ENCODE data around the gene MAP4K5. TPM values are rescaled to one million over a fixed set of nuclear protein-coding genes. Genes with fewer than 3 reads are reported as not detected.

MAP4K5 gene
- total and polyA plus RNA-seq, 10 donors, result 9.1 to 172 (median 55.4) TPM

GRCh38 chr14:50400461-50400860 lies 131.9 kb downstream of the MAP4K5 start:
- no peak overlapping the region for H3K27ac ChIP-seq
- peaks cover 0 to 4% (median 0%) of the 10 kb centered on the region in 7 donors for H3K27me3 ChIP-seq (replicated peaks in 1 of 7)
- WGBS, 5 donors, result 94 to 100% (median 97%) methylated on average over 2 of the region's 2 CpGs
- H3K4me1 ChIP-seq, result peaks cover 0 to 41% (median 12%) of the 10 kb centered on the region in 6 donors
- intact Hi-C loops (cut with DNase I; ENCODE audit: low total_unique reads), result no loop called here
- TF ChIP-seq CTCF (IDR thresholded peaks at IDR 0.05 in 8 of 11, conservative IDR thresholded peaks at IDR 0.05 in 3 of 11) (no peak), POLR2AphosphoS5 (IDR thresholded peaks at IDR 0.05) (no peak), POLR2A (IDR thresholded peaks at IDR 0.05) (no peak)
- no peaks in the 10 kb centered on the region for H3K36me3 ChIP-seq
- H3K9me3 ChIP-seq, result no peaks in the 10 kb centered on the region
- DNase-seq, result no peak
- H3K4me3 ChIP-seq, result no peak overlapping the region

- Histone ChIP-seq H3K4me1 (peaks cover 0 to 51% (median 14%) of the 10 kb centered on the region in 6 donors), H3K27me3 (replicated peaks in 1 of 7) (peaks cover 0 to 4% (median 0%) of the 10 kb centered on the region in 7 donors), H3K27ac (no peak overlapping the region), H3K36me3 (no peaks in the 10 kb centered on the region), H3K9me3 (no peaks in the 10 kb centered on the region), H3K4me3 (no peak overlapping the region)
- TF ChIP-seq POLR2AphosphoS5 (IDR thresholded peaks at IDR 0.05) (no peak), POLR2A (IDR thresholded peaks at IDR 0.05) (no peak), CTCF (IDR thresholded peaks at IDR 0.05 in 8 of 11, conservative IDR thresholded peaks at IDR 0.05 in 3 of 11) (no peak)
- intact Hi-C loops (cut with DNase I; ENCODE audit: low total_unique reads), result loop anchor here (10.0 kb wide), 1 partner anchor 65 kb away; no protein-coding TSS in a partner anchor
- WGBS, 5 donors, result 70 to 74% (median 72%) methylated on average over 6 of the region's 6 CpGs
- no peak for DNase-seq
Measured at GRCh38 chr14:50399251-50400032, 132.9 kb downstream of the MAP4K5 start.

DNA sequence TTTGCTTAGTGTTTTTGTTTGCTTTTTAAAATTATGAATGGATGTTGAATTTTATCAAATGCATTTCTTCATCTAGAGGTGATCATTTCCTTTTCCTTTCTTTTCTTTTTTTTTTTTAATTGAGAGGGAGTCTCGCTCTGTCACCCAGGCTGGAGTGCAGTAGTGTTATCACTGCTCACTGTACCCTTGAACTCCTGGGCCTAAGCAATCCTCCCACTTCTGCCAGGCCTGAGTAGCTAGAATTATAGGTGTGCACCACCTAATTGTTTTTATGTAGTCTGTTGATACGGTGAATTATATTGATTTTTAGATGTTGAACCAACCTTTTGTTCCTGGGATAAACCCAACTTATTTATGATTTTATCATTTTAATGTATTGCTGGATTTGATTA lies 134.2 kb downstream of the MAP4K5 start:
- peak overlapping the region in 1 of 8 donors; percentile 88 for H3K27ac ChIP-seq
- intact Hi-C loops (cut with DNase I; ENCODE audit: low total_unique reads), result loop anchor here (10.0 kb wide), 1 partner anchor 63 kb away; no protein-coding TSS in a partner anchor

More for the DNA sequence above, 134.2 kb downstream of the MAP4K5 start:
- no peak for DNase-seq
- 86 to 94% (median 92%) methylated on average over 2 of the region's 2 CpGs for WGBS, 5 donors
- H3K4me1 ChIP-seq, result peaks cover 0 to 61% (median 19%) of the 10 kb centered on the region in 6 donors
- H3K27me3 ChIP-seq (replicated peaks in 1 of 7), result peaks cover 0 to 4% (median 0%) of the 10 kb centered on the region in 7 donors
- TF ChIP-seq POLR2AphosphoS5 (IDR thresholded peaks at IDR 0.05) (no peak), CTCF (IDR thresholded peaks at IDR 0.05 in 8 of 11, conservative IDR thresholded peaks at IDR 0.05 in 3 of 11) (no peak), POLR2A (IDR thresholded peaks at IDR 0.05) (no peak)
- no peak overlapping the region for H3K4me3 ChIP-seq
- H3K36me3 ChIP-seq, result no peaks in the 10 kb centered on the region
- no peaks in the 10 kb centered on the region for H3K9me3 ChIP-seq

Data from spleen (tissue), 11 donors.